HL-60 (cell line): Measurements from ENCODE around the gene CSNK2B.

ENCODE experiments used
- DNase-seq, 2 experiments: peaks; one replicate each; pipeline ENCODE4 v3.0.0-alpha.2; 2010 to 2020; ENCODE audit warnings: low read depth in 1 of 2, low spot score in 1 of 2
- H3K27ac ChIP-seq: fragments of 250-450 bp; sonication (Bioruptor Pico); replicated peaks from 2 replicates; pipeline ENCODE4 v1.5.1; 2020; ENCODE audit warnings: mild to moderate bottlenecking, moderate library complexity
- H3K27me3 ChIP-seq: fragments of 250-450 bp; sonication (Bioruptor Pico); 2 replicates; pipeline ENCODE4 v1.5.1; 2021; ENCODE audit warnings: mild to moderate bottlenecking, moderate library complexity; ENCODE audit not compliant: insufficient read depth, poor library complexity, severe bottlenecking
- H3K4me3 ChIP-seq: replicated peaks from 2 replicates; pipeline ENCODE4 v1.5.1; 2011; ENCODE audit warnings: mild to moderate bottlenecking, control low read depth, low read length; ENCODE audit not compliant: insufficient read depth
- CTCF ChIP-seq: IDR thresholded peaks from one replicate; pipeline ENCODE4 v1.5.1; 2011; ENCODE audit warnings: low read length, control low read depth, inconsistent platforms; ENCODE audit not compliant: insufficient read depth
- GABPA ChIP-seq: IDR thresholded peaks from 2 replicates; pipeline ENCODE4 v1.6.1; 2012; ENCODE audit warnings: low read depth
- POLR2AphosphoS5 ChIP-seq: IDR thresholded peaks from 2 replicates; pipeline ENCODE4 v1.6.1; 2012; ENCODE audit warnings: low read depth
- REST ChIP-seq: IDR thresholded peaks from 2 replicates; pipeline ENCODE4 v1.6.1; 2012; ENCODE audit warnings: low read depth; ENCODE audit not compliant: insufficient replicate concordance
- SPI1 ChIP-seq: IDR thresholded peaks from 2 replicates; pipeline ENCODE4 v1.6.1; 2012; ENCODE audit warnings: low read depth, mild to moderate bottlenecking, borderline replicate concordance

CSNK2B gene

GRCh38 chr6:31627690-31628287, 38.1 kb upstream of the CSNK2B start:
- no peak for DNase-seq

GRCh38 chr6:31629014-31629413, 36.9 kb upstream of the CSNK2B start:
- no peak for TF ChIP-seq GABPA
- TF ChIP-seq SPI1, result no peak
- no peak for TF ChIP-seq POLR2AphosphoS5
- no peak for TF ChIP-seq CTCF
- TF ChIP-seq REST, result no peak

More at GRCh38 chr6:31627690-31628287, 38.1 kb upstream of the CSNK2B start:
- H3K27ac ChIP-seq, result no peak overlapping the region
- H3K27me3 ChIP-seq, result no peaks in the 10 kb centered on the region
- H3K4me3 ChIP-seq, result no peak overlapping the region
- no peak for TF ChIP-seq SPI1
- TF ChIP-seq CTCF, result no peak
- no peak for TF ChIP-seq REST
- no peak; the same call in 1 of the 2 replicates for TF ChIP-seq POLR2AphosphoS5
- no peak for TF ChIP-seq GABPA

DNA sequence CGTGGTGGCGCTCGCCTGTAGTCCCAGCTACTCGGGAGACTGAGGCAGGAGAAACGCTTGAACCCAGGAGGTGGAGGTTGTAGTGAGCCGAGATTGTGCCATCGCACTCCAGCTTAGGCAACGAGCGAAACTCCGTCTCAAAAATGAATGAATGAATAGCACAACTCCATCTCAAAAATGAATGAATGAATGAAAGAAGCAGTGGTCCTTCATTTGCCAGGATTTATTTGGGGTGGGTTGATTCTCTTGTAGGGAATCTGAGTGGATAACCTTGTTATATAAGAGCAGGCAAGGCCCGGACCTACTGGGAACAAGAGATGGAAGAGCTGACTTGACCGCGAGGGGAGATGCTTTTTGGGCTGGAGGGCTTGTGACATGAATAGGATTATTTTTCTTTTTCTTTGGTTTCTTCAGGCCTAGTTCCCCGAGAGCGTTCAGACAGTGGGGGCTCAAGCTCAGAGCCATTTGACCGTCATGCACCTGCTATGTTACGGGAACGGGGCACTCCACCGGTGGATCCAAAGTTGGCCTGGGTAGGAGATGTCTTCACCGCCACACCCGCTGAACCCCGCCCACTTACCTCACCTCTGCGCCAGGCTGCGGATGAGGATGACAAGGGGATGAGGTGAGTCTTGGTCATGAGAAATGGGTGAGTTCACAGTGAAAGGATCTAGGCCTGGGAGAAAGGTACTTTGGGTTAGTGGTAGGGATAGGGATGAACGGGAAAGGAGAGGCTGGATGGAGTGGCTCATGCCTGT, 35.5 kb upstream of the CSNK2B start:
- no peaks in the 10 kb centered on the region for H3K27me3 ChIP-seq
- no peak overlapping the region for H3K27ac ChIP-seq
- DNase-seq, result no peak
- no peak overlapping the region for H3K4me3 ChIP-seq
- no peak for TF ChIP-seq GABPA
- no peak for TF ChIP-seq REST
- no peak for TF ChIP-seq SPI1
- TF ChIP-seq POLR2AphosphoS5, result 0 out of 2 replicates have a peak, but pooled peaks have one; percentile 16

More at GRCh38 chr6:31629014-31629413, 36.9 kb upstream of the CSNK2B start:
- no peak overlapping the region for H3K27ac ChIP-seq
- no peak overlapping the region for H3K4me3 ChIP-seq
- DNase-seq, result no peak
- no peaks in the 10 kb centered on the region for H3K27me3 ChIP-seq
